H9 (cell line): Measurements from ENCODE around the gene VPS18. TPM values are rescaled to one million over a fixed set of nuclear protein-coding genes. Genes with fewer than 3 reads are reported as not detected.
A peak's percentile ranks its signal among the peaks of the same experiment; 100 is the strongest.

ENCODE experiments used
- DNase-seq: peaks from one replicate; pipeline ENCODE4 v3.0.0-alpha.2; 2017
- H2AFZ ChIP-seq: one replicate; pipeline ENCODE4 v1.6.1; 2013; ENCODE audit warnings: mild to moderate bottlenecking, low read length, control low read depth, moderate library complexity
- H2AK5ac ChIP-seq: 2 replicates; pipeline ENCODE4 v1.6.1; 2013; ENCODE audit warnings: low read length, control low read depth, mixed read lengths; ENCODE audit not compliant: insufficient read length
- H2BK120ac ChIP-seq: one replicate; pipeline ENCODE4 v1.6.1; 2013; ENCODE audit warnings: low read depth, mild to moderate bottlenecking, low read length, control low read depth, inconsistent platforms; ENCODE audit not compliant: poor library complexity, severe bottlenecking
- H2BK12ac ChIP-seq: 2 replicates; pipeline ENCODE4 v1.6.1; 2013; ENCODE audit warnings: low read length, control low read depth, mixed read lengths, low read depth; ENCODE audit not compliant: insufficient read length
- H2BK15ac ChIP-seq: 2 replicates; pipeline ENCODE4 v1.6.1; 2013; ENCODE audit warnings: low read depth, low read length, control low read depth
- H2BK20ac ChIP-seq: one replicate; pipeline ENCODE4 v1.6.1; 2013; ENCODE audit warnings: low read depth, mild to moderate bottlenecking, low read length, control low read depth, inconsistent platforms; ENCODE audit not compliant: poor library complexity, severe bottlenecking
- H2BK5ac ChIP-seq: 2 replicates; pipeline ENCODE4 v1.6.1; 2013; ENCODE audit warnings: low read length, control low read depth, mixed read lengths; ENCODE audit not compliant: insufficient read length
- H3K14ac ChIP-seq: 2 replicates; pipeline ENCODE4 v1.6.1; 2013; ENCODE audit warnings: low read length, control low read depth; ENCODE audit not compliant: insufficient read depth
- H3K18ac ChIP-seq: 2 replicates; pipeline ENCODE4 v1.6.1; 2013; ENCODE audit warnings: low read depth, mild to moderate bottlenecking, mixed read lengths, low read length, control low read depth; ENCODE audit not compliant: insufficient read length
- H3K23ac ChIP-seq: 2 replicates; pipeline ENCODE4 v1.6.1; 2013; ENCODE audit warnings: low read length, control low read depth, mixed read lengths, low read depth; ENCODE audit not compliant: insufficient read length
- H3K23me2 ChIP-seq: 2 replicates; pipeline ENCODE4 v1.6.1; 2013; ENCODE audit warnings: low read depth, mild to moderate bottlenecking, mixed read lengths, low read length, control low read depth; ENCODE audit not compliant: insufficient read length, poor library complexity, severe bottlenecking
- H3K27ac ChIP-seq: 2 replicates; pipeline ENCODE4 v1.5.1; 2013; ENCODE audit warnings: low read length, control low read depth, mixed read lengths, low read depth; ENCODE audit not compliant: insufficient read length
- H3K27me3 ChIP-seq: 2 replicates; pipeline ENCODE4 v1.6.1; 2013; ENCODE audit warnings: low read length, control low read depth, inconsistent platforms; ENCODE audit not compliant: insufficient read depth
- H3K4ac ChIP-seq: 2 replicates; pipeline ENCODE4 v1.6.1; 2013; ENCODE audit warnings: low read depth, mild to moderate bottlenecking, control low read depth, inconsistent platforms, low read length, moderate library complexity
- H3K4me1 ChIP-seq: 2 replicates; pipeline ENCODE4 v1.6.1; 2013; ENCODE audit warnings: low read length, control low read depth, inconsistent platforms; ENCODE audit not compliant: insufficient read depth
- H3K4me2 ChIP-seq: 2 replicates; pipeline ENCODE4 v1.6.1; 2013; ENCODE audit warnings: low read length, control low read depth, mixed read lengths; ENCODE audit not compliant: insufficient read length, insufficient read depth
- H3K56ac ChIP-seq: 2 replicates; pipeline ENCODE4 v1.6.1; 2013; ENCODE audit warnings: low read depth, mild to moderate bottlenecking, mixed read lengths, low read length, control low read depth; ENCODE audit not compliant: insufficient read length
- H3K79me1 ChIP-seq: 2 replicates; pipeline ENCODE4 v1.6.1; 2013; ENCODE audit warnings: low read depth, mild to moderate bottlenecking, moderate library complexity, low read length, control low read depth, inconsistent platforms; ENCODE audit not compliant: insufficient read depth, poor library complexity, severe bottlenecking
- H3K79me2 ChIP-seq: 2 replicates; pipeline ENCODE4 v1.6.1; 2013; ENCODE audit warnings: low read length, control low read depth, inconsistent platforms; ENCODE audit not compliant: insufficient read depth
- H3K9ac ChIP-seq: 2 replicates; pipeline ENCODE4 v1.6.1; 2013; ENCODE audit warnings: low read length, control low read depth, mixed read lengths; ENCODE audit not compliant: insufficient read length; ENCODE audit errors: extremely low read depth
- H3K9me3 ChIP-seq: one replicate; pipeline ENCODE4 v1.6.1; 2013; ENCODE audit warnings: low read depth, low read length, inconsistent platforms; ENCODE audit not compliant: control insufficient read depth
- H3T11ph ChIP-seq: one replicate; pipeline ENCODE4 v1.6.1; 2013; ENCODE audit warnings: mild to moderate bottlenecking, low read length, control low read depth, inconsistent platforms
- H4K20me1 ChIP-seq: one replicate; pipeline ENCODE4 v1.6.1; 2013; ENCODE audit not compliant: control insufficient read depth, insufficient read length, insufficient read depth
- H4K5ac ChIP-seq: 2 replicates; pipeline ENCODE4 v1.6.1; 2013; ENCODE audit warnings: low read depth, mild to moderate bottlenecking, mixed read lengths, low read length, control low read depth; ENCODE audit not compliant: insufficient read length
- H4K8ac ChIP-seq: replicated peaks from 2 replicates; pipeline ENCODE4 v1.6.1; 2013; ENCODE audit warnings: low read length, control low read depth, mixed read lengths, low read depth; ENCODE audit not compliant: insufficient read length
- H4K91ac ChIP-seq: 2 replicates; pipeline ENCODE4 v1.6.1; 2013; ENCODE audit warnings: low read depth, mild to moderate bottlenecking, moderate library complexity, mixed read lengths, low read length, control low read depth; ENCODE audit not compliant: insufficient read length
- H3K27ac Mint-ChIP-seq, 3 experiments: 2 replicates in 2 of 3; 3 replicates in 1 of 3; pipeline ENCODE4 v1.8.0; 2020 to 2021; ENCODE audit warnings: mixed read lengths in 3 of 3, mild to moderate bottlenecking in 1 of 3, moderate library complexity in 1 of 3
- H3K27me3 Mint-ChIP-seq: 2 replicates; pipeline ENCODE4 v1.8.0; 2021; ENCODE audit warnings: low read depth, mild to moderate bottlenecking, moderate library complexity, mixed read lengths
- H3K36me3 Mint-ChIP-seq, 3 experiments: 2 replicates in 2 of 3; 3 replicates in 1 of 3; pipeline ENCODE4 v1.8.0; 2020 to 2021; ENCODE audit warnings: low read depth in 3 of 3, mixed read lengths in 3 of 3; ENCODE audit not compliant: insufficient read depth in 1 of 3
- H3K4me1 Mint-ChIP-seq, 2 experiments: 2 replicates each; pipeline ENCODE4 v1.8.0; 2020; ENCODE audit warnings: mixed read lengths in 2 of 2
- H3K4me3 Mint-ChIP-seq, 2 experiments: 2 replicates in 1 of 2; 3 replicates in 1 of 2; pipeline ENCODE4 v1.8.0; 2020 to 2021; ENCODE audit warnings: mild to moderate bottlenecking in 2 of 2, mixed read lengths in 2 of 2, moderate library complexity in 1 of 2
- H3K9me3 Mint-ChIP-seq, 2 experiments: 2 replicates in 1 of 2; 3 replicates in 1 of 2; pipeline ENCODE4 v1.8.0; 2020; ENCODE audit warnings: mild to moderate bottlenecking in 2 of 2, mixed read lengths in 2 of 2, moderate library complexity in 1 of 2
- CTCF ChIP-seq: fragments of 200-600 bp; sonication (generic); conservative IDR thresholded peaks from 3 replicates; pipeline ENCODE4 v1.8.0; 2021; ENCODE audit warnings: antibody characterized with exemption, mild to moderate bottlenecking
- WGBS: extraction: QIAGEN DNeasy Blood & Tissue Kit; methylation state at CpG from one replicate; pipeline ENCODE4 v1.1.7; 2013; ENCODE audit warnings: missing lambda C conversion rate, low lambda C conversion rate, mixed read lengths; ENCODE audit not compliant: insufficient read length; ENCODE audit errors: extremely low coverage; 5-methylcytosine and 5-hydroxymethylcytosine counted together
- total RNA-seq: library from RNA; stranded (reverse); gene quantifications from 2 replicates; pipeline ENCODE4 v1.2.1, GENCODE V29; 2021

VPS18 gene
- total RNA-seq, 1 experiment from 2014 or later, result 45.0 TPM

DNA sequence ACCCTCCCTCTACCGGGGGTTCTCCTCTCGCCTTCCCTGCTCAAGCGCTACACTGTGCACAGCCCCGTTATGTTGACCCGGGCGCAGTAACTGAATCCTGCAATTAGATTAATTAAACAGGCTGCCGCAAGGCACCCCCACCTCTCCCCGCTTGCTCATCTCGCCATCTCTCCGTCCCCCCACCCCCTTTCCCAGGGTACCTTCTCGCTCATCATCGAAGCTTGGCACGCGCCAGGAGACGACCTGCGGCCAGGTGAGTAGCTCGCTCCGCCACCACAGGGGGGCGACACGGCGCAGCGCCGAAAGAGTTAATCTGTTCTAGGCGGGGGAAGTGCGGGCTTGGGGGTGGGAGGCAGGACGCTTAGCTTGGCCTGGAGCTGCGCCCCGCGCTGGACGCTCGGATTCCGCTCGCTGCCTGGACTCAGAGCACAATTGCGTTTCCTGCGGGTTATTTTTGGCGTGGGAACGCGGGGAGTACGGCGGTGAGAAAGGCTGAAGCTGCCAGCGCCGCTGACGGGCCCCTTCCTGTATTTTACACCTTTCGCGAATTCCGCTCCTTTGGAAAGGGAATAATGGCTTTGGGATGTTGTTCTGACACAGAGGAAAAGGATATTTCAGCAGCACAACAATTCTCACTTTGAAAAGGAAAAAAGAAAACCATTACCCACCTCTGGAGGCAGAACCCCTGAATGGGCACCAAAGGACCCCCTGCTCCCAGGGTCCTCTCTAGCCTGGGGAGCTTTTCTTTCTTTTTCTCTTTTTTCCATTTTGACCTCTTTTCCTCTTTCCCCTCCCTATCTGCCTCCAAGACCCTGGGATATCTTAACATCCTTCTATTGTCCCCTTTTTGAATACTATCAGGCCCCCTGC lies 36.4 kb downstream of the VPS18 start:
- peak overlapping the region; percentile 58 to 87 for H3K4me3 Mint-ChIP-seq
- Histone ChIP-seq H4K20me1 (no peaks in the 10 kb centered on the region), H3K14ac (no peak overlapping the region), H2BK12ac (no peak overlapping the region), H3K79me1 (no peaks in the 10 kb centered on the region), H3K18ac (no peak overlapping the region), H2BK5ac (no peak overlapping the region), H4K91ac (no peak overlapping the region), H3K27ac (no peak overlapping the region), H3K9me3 (no peaks in the 10 kb centered on the region), H3K23me2 (peaks cover 34% of the 10 kb centered on the region), H2BK120ac (no peak overlapping the region), H3K9ac (no peak overlapping the region), H3K27me3 (peaks cover 43% of the 10 kb centered on the region), H3K4ac (no peak overlapping the region), H2BK20ac (no peak overlapping the region), H2AK5ac (no peak overlapping the region), H3K4me1 (peaks cover 3% of the 10 kb centered on the region; the same call in 1 of the 2 replicates), H2BK15ac (no peak overlapping the region), H3T11ph (no peak overlapping the region), H3K79me2 (no peaks in the 10 kb centered on the region), H4K8ac (no peak overlapping the region), H3K23ac (no peak overlapping the region), H4K5ac (no peak overlapping the region), H3K56ac (no peak overlapping the region), H3K4me2 (peak overlapping the region; percentile 68), H2AFZ (no peak overlapping the region)
- H3K9me3 Mint-ChIP-seq, result peaks cover 0 to 3% of the 10 kb centered on the region in 2 experiments; a peak in 3 of 5 replicates
- no peak overlapping the region; a peak in 1 of 7 replicates for H3K27ac Mint-ChIP-seq
- peaks cover 98% of the 10 kb centered on the region for H3K27me3 Mint-ChIP-seq
- peaks cover 29 to 39% of the 10 kb centered on the region in 2 experiments for H3K4me1 Mint-ChIP-seq
- H3K36me3 Mint-ChIP-seq, result no peaks in the 10 kb centered on the region; a peak in 1 of 7 replicates
- DNase-seq, result peak; percentile 88
- peak; percentile 63 for TF ChIP-seq CTCF
- WGBS, result no CpG with 5 or more reads among the region's 46 CpGs
